ENCODE measurements around the gene C1QB.
"Not testable (repeated sequence)": the region's sequence is repeated elsewhere in the genome, so short reads cannot be mapped to it uniquely, and the experiment has no call there.

DNA sequence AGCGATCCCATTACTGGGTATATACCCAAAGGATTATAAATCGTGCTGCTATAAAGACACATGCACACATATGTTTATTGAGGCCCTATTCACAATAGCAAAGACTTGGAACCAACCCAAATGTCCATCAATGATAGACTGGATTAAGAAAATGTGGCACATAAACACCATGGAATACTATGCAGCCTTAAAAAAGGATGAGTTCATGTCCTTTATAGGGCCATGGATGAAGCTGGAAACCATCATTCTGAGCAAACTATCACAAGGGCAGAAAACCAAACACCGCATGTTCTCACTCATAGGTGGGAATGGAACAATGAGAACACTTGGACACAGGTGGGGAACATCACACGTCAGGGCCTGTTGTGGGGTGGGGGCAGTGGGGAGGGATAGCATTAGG, 53.1 kb downstream of the C1QB start:
- TF ChIP-seq, protein P1, sequence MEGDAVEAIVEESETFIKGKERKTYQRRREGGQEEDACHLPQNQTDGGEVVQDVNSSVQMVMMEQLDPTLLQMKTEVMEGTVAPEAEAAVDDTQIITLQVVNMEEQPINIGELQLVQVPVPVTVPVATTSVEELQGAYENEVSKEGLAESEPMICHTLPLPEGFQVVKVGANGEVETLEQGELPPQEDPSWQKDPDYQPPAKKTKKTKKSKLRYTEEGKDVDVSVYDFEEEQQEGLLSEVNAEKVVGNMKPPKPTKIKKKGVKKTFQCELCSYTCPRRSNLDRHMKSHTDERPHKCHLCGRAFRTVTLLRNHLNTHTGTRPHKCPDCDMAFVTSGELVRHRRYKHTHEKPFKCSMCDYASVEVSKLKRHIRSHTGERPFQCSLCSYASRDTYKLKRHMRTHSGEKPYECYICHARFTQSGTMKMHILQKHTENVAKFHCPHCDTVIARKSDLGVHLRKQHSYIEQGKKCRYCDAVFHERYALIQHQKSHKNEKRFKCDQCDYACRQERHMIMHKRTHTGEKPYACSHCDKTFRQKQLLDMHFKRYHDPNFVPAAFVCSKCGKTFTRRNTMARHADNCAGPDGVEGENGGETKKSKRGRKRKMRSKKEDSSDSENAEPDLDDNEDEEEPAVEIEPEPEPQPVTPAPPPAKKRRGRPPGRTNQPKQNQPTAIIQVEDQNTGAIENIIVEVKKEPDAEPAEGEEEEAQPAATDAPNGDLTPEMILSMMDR (IDR thresholded peaks at IDR 0.05), result not testable (repeated sequence)
- not testable (repeated sequence) for TF ChIP-seq POLR2AphosphoS5, EP300 (IDR thresholded peaks at IDR 0.05)

All from upper lobe of left lung (tissue), 4 donors.